IPS DF 4.7 (cell line): ENCODE results near the gene TRIO.

Source experiments
- DNase-seq: peaks from one replicate; pipeline ENCODE4 v3.0.0-alpha.2; 2013; ENCODE audit warnings: low spot score; ENCODE audit errors: extremely low read depth

The TRIO gene

GRCh38 chr5:14503017-14503680 is 360.0 kb downstream of the TRIO start:
- no peak for DNase-seq

GRCh38 chr5:14503681-14504331 is 360.7 kb downstream of the TRIO start:
- no peak for DNase-seq

- DNase-seq = no peak
Measured at GRCh38 chr5:14504332-14504727, 361.2 kb downstream of the TRIO start.

GRCh38 chr5:14504816-14505215 is 361.7 kb downstream of the TRIO start:
- DNase-seq = no peak

- DNase-seq = no peak
Measured at GRCh38 chr5:14505310-14506139, 362.4 kb downstream of the TRIO start.

GRCh38 chr5:14506140-14506538 is 363.0 kb downstream of the TRIO start:
- DNase-seq = no peak

GRCh38 chr5:14506661-14507060 is 363.5 kb downstream of the TRIO start:
- DNase-seq = no peak

GRCh38 chr5:14507156-14507941 is 364.2 kb downstream of the TRIO start:
- no peak for DNase-seq

GRCh38 chr5:14508046-14508445 is 364.9 kb downstream of the TRIO start:
- no peak for DNase-seq

GRCh38 chr5:14509556-14509955 is 366.4 kb downstream of the TRIO start:
- no peak for DNase-seq

GRCh38 chr5:14510156-14510734 is 367.1 kb downstream of the TRIO start:
- no peak for DNase-seq

GRCh38 chr5:14510880-14511279 is 367.7 kb downstream of the TRIO start:
- no peak for DNase-seq

- no peak for DNase-seq
Measured at GRCh38 chr5:14512574-14512973, 369.4 kb downstream of the TRIO start.

- DNase-seq = no peak
Measured at GRCh38 chr5:14513266-14513665, 370.1 kb downstream of the TRIO start.

GRCh38 chr5:14516901-14517300 is 373.8 kb downstream of the TRIO start:
- no peak for DNase-seq

GRCh38 chr5:14518638-14519037 is 375.5 kb downstream of the TRIO start:
- DNase-seq = no peak

GRCh38 chr5:14521748-14522147 is 378.6 kb downstream of the TRIO start:
- DNase-seq = no peak

GRCh38 chr5:14522721-14523120 is 379.6 kb downstream of the TRIO start:
- no peak for DNase-seq

GRCh38 chr5:14523243-14524034 is 380.3 kb downstream of the TRIO start:
- no peak for DNase-seq

GRCh38 chr5:14525397-14525796 is 382.3 kb downstream of the TRIO start:
- DNase-seq = no peak
